Measurements from ENCODE around the gene UPK1B. TPM values are rescaled to one million over a fixed set of nuclear protein-coding genes. Genes with fewer than 3 reads are reported as not detected.

The UPK1B gene
- total and polyA plus RNA-seq, 4 donors, result 0.08 to 0.23 (median 0.14) TPM

DNA sequence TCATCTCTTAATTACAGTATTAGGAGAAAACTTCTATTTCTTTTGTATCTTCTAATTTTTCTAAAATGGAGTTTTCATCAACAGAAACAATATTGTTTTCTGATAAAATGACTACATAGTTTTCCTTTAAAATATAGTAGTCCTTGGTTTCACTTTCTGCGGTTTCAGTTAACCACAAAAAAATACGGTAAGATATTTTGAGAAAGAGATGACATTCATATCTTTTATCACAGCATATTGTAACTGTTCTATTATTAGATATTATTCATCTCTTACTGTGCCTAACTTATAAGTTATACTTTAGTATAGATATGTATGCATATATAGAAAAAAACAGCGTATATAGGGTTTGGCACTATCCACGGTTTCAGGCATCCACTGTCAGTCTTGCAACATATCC is 65.0 kb downstream of the UPK1B start:
- Histone ChIP-seq H3K36me3 (ENCODE audit: control insufficient read depth in 4 of 4, insufficient read depth in 3 of 4, low read depth in 1 of 4, low read length in 3 of 4) (peaks cover 0 to 21% (median 12%) of the 10 kb centered on the region in 4 donors), H3K27ac (ENCODE audit: low read depth in 1 of 2, low read length in 2 of 2) (no peak overlapping the region), H3K27me3 (ENCODE audit: control insufficient read depth in 4 of 4, insufficient read depth in 4 of 4, low read length in 3 of 4) (no peaks in the 10 kb centered on the region), H3K9ac (ENCODE audit: low read depth in 1 of 2, low read length in 2 of 2) (no peak overlapping the region), H3K4me3 (ENCODE audit: low read depth in 1 of 3, low read length in 3 of 3) (no peak overlapping the region), H3K9me3 (ENCODE audit: control insufficient read depth in 4 of 4, low read length in 3 of 4) (no peaks in the 10 kb centered on the region), H3K4me1 (ENCODE audit: control insufficient read depth in 4 of 4, insufficient read depth in 4 of 4, low read length in 3 of 4) (peaks cover 2 to 22% (median 20%) of the 10 kb centered on the region in 4 donors)
- 75% methylated on average over 4 of the region's 4 CpGs for WGBS
- TF ChIP-seq RXRA (IDR thresholded peaks at IDR 0.05), result no peak
- no peak for TF ChIP-seq MAX (IDR thresholded peaks at IDR 0.05)
- TF ChIP-seq FOXA2 (IDR thresholded peaks at IDR 0.05), result no peak
- TF ChIP-seq HNF4G (IDR thresholded peaks at IDR 0.05), result no peak
- no peak for TF ChIP-seq YY1 (IDR thresholded peaks at IDR 0.05)
- TF ChIP-seq JUND (IDR thresholded peaks at IDR 0.05), result no peak
- TF ChIP-seq TAF1 (conservative IDR thresholded peaks at IDR 0.05), result no peak
- no peak for TF ChIP-seq EGR1 (IDR thresholded peaks at IDR 0.05; ENCODE audit: low read depth in 2 of 2)
- no peak for TF ChIP-seq FOXA1 (IDR thresholded peaks at IDR 0.05)
- no peak for TF ChIP-seq ZBTB33 (IDR thresholded peaks at IDR 0.05)
- TF ChIP-seq, protein P1, sequence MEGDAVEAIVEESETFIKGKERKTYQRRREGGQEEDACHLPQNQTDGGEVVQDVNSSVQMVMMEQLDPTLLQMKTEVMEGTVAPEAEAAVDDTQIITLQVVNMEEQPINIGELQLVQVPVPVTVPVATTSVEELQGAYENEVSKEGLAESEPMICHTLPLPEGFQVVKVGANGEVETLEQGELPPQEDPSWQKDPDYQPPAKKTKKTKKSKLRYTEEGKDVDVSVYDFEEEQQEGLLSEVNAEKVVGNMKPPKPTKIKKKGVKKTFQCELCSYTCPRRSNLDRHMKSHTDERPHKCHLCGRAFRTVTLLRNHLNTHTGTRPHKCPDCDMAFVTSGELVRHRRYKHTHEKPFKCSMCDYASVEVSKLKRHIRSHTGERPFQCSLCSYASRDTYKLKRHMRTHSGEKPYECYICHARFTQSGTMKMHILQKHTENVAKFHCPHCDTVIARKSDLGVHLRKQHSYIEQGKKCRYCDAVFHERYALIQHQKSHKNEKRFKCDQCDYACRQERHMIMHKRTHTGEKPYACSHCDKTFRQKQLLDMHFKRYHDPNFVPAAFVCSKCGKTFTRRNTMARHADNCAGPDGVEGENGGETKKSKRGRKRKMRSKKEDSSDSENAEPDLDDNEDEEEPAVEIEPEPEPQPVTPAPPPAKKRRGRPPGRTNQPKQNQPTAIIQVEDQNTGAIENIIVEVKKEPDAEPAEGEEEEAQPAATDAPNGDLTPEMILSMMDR (IDR thresholded peaks at IDR 0.05; ENCODE audit: low read depth, low read length, missing input control), result no peak
- no peak for DNase-seq (ENCODE audit: low spot score)

- Histone ChIP-seq H3K4me1 (ENCODE audit: control insufficient read depth in 4 of 4, insufficient read depth in 4 of 4, low read length in 3 of 4) (peaks cover 2 to 22% (median 20%) of the 10 kb centered on the region in 4 donors), H3K27me3 (ENCODE audit: control insufficient read depth in 4 of 4, insufficient read depth in 4 of 4, low read length in 3 of 4) (no peaks in the 10 kb centered on the region), H3K36me3 (ENCODE audit: control insufficient read depth in 4 of 4, insufficient read depth in 3 of 4, low read depth in 1 of 4, low read length in 3 of 4) (peaks cover 0 to 18% (median 9%) of the 10 kb centered on the region in 4 donors), H3K27ac (ENCODE audit: low read depth in 1 of 2, low read length in 2 of 2) (no peak overlapping the region), H3K9ac (ENCODE audit: low read depth in 1 of 2, low read length in 2 of 2) (peak overlapping the region; percentile 77 to 84), H3K4me3 (ENCODE audit: low read depth in 1 of 3, low read length in 3 of 3) (peak overlapping the region in 2 of 3 donors; percentile 88 to 99), H3K9me3 (ENCODE audit: control insufficient read depth in 4 of 4, low read length in 3 of 4) (no peaks in the 10 kb centered on the region)
- TF ChIP-seq NR2F2 (IDR thresholded peaks at IDR 0.05) (no peak), EGR1 (IDR thresholded peaks at IDR 0.05; ENCODE audit: low read depth in 2 of 2) (no peak), FOXA2 (IDR thresholded peaks at IDR 0.05) (no peak), FOXA1 (IDR thresholded peaks at IDR 0.05) (no peak), HNF4A (conservative IDR thresholded peaks at IDR 0.05) (no peak), TAF1 (conservative IDR thresholded peaks at IDR 0.05) (no peak), RAD21 (IDR thresholded peaks at IDR 0.05) (no peak), JUND (IDR thresholded peaks at IDR 0.05) (no peak), YY1 (IDR thresholded peaks at IDR 0.05) (no peak), RXRA (IDR thresholded peaks at IDR 0.05) (no peak), SP1 (IDR thresholded peaks at IDR 0.05) (no peak), MAX (IDR thresholded peaks at IDR 0.05) (no peak), GABPA (IDR thresholded peaks at IDR 0.05 in 1 of 2, conservative IDR thresholded peaks at IDR 0.05 in 1 of 2) (no peak), HNF4G (IDR thresholded peaks at IDR 0.05) (no peak)
- TF ChIP-seq, protein P1 (IDR thresholded peaks at IDR 0.05; ENCODE audit: low read depth, low read length, missing input control), result no peak
- TF ChIP-seq, protein P2, sequence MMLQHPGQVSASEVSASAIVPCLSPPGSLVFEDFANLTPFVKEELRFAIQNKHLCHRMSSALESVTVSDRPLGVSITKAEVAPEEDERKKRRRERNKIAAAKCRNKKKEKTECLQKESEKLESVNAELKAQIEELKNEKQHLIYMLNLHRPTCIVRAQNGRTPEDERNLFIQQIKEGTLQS (IDR thresholded peaks at IDR 0.05), result no peak
- DNase-seq (ENCODE audit: low spot score), result no peak
- WGBS, result 37% methylated on average over 5 of the region's 5 CpGs
Observed at GRCh38 chr3:119239206-119239820, 65.9 kb downstream of the UPK1B start.
